ENCODE data around the gene GJA3. TPM values are rescaled to one million over a fixed set of nuclear protein-coding genes. Genes with fewer than 3 reads are reported as not detected.

GJA3 gene
- total RNA-seq, 2 donors from 2014 or later = 0.59 to 5.2 TPM

GRCh38 chr13:20142023-20142926, 18.6 kb downstream of the GJA3 start:
- 37% methylated on average over 56 of the region's 84 CpGs for WGBS
- peaks cover 11% of the 10 kb centered on the region for H3K27me3 ChIP-seq (replicated peaks; ENCODE audit: insufficient read depth)
- TF ChIP-seq POLR2AphosphoS5 (IDR thresholded peaks at IDR 0.05) = no peak
- no peak for TF ChIP-seq CTCF (IDR thresholded peaks at IDR 0.05)
- DNase-seq (ENCODE audit: low spot score) = no peak
- no peaks in the 10 kb centered on the region for H3K4me1 ChIP-seq (replicated peaks)
- no peak overlapping the region for H3K4me3 ChIP-seq
- H3K36me3 ChIP-seq = no peaks in the 10 kb centered on the region
- intact Hi-C loops (cut with DNase I) = no loop called here
- no peaks in the 10 kb centered on the region for H3K9me3 ChIP-seq
- no peak overlapping the region for H3K27ac ChIP-seq

GRCh38 chr13:20141238-20142022, 19.4 kb downstream of the GJA3 start:
- H3K4me1 ChIP-seq (replicated peaks) = no peaks in the 10 kb centered on the region
- no peaks in the 10 kb centered on the region for H3K36me3 ChIP-seq
- DNase-seq (ENCODE audit: low spot score) = no peak
- no peak for TF ChIP-seq POLR2A (IDR thresholded peaks at IDR 0.05)
- TF ChIP-seq CTCF (IDR thresholded peaks at IDR 0.05) = no peak
- no peak for TF ChIP-seq POLR2AphosphoS5 (IDR thresholded peaks at IDR 0.05)
- peaks cover 16% of the 10 kb centered on the region for H3K27me3 ChIP-seq (replicated peaks; ENCODE audit: insufficient read depth)
- H3K4me3 ChIP-seq = no peak overlapping the region
- H3K9me3 ChIP-seq = no peaks in the 10 kb centered on the region
- H3K27ac ChIP-seq = no peak overlapping the region
- WGBS = 73% methylated on average over 14 of the region's 14 CpGs
- intact Hi-C loops (cut with DNase I) = no loop called here

DNA sequence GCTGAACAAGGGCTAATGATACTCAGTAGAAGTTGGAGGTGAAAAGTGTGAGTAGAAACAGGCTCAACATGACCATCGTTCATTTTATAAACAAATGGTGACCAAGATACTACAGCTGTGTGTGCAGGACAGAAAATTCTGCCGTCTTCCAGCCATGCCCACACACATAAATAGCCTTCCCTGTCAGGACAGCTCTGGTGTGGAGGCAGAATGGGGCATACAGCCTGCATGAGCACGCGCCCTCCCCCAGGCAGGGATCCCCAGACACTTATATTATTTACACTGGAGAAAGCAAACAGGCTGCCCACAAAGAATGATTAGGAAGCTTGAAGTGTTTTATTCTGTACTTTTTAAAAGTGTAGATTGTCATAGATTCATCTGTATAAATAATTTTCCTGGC, 20.4 kb downstream of the GJA3 start:
- Histone ChIP-seq H3K27ac (no peak overlapping the region), H3K36me3 (no peaks in the 10 kb centered on the region), H3K4me1 (replicated peaks) (no peaks in the 10 kb centered on the region), H3K27me3 (replicated peaks; ENCODE audit: insufficient read depth) (peaks cover 17% of the 10 kb centered on the region), H3K4me3 (no peak overlapping the region), H3K9me3 (no peaks in the 10 kb centered on the region)
- intact Hi-C loops (cut with DNase I) = no loop called here
- DNase-seq (ENCODE audit: low spot score) = no peak
- 37% methylated on average over 4 of the region's 4 CpGs for WGBS
- TF ChIP-seq POLR2A (IDR thresholded peaks at IDR 0.05) = no peak

GRCh38 chr13:20137875-20138274, 23.0 kb downstream of the GJA3 start:
- DNase-seq (ENCODE audit: low spot score) = no peak
- Histone ChIP-seq H3K27ac (no peak overlapping the region), H3K4me1 (replicated peaks) (no peaks in the 10 kb centered on the region), H3K4me3 (no peak overlapping the region), H3K9me3 (no peaks in the 10 kb centered on the region), H3K27me3 (replicated peaks; ENCODE audit: insufficient read depth) (peaks cover 14% of the 10 kb centered on the region), H3K36me3 (no peaks in the 10 kb centered on the region)
- 52% methylated on average over 2 of the region's 2 CpGs for WGBS
- intact Hi-C loops (cut with DNase I) = no loop called here
- TF ChIP-seq CTCF (IDR thresholded peaks at IDR 0.05) (no peak), POLR2A (IDR thresholded peaks at IDR 0.05) (no peak)

DNA sequence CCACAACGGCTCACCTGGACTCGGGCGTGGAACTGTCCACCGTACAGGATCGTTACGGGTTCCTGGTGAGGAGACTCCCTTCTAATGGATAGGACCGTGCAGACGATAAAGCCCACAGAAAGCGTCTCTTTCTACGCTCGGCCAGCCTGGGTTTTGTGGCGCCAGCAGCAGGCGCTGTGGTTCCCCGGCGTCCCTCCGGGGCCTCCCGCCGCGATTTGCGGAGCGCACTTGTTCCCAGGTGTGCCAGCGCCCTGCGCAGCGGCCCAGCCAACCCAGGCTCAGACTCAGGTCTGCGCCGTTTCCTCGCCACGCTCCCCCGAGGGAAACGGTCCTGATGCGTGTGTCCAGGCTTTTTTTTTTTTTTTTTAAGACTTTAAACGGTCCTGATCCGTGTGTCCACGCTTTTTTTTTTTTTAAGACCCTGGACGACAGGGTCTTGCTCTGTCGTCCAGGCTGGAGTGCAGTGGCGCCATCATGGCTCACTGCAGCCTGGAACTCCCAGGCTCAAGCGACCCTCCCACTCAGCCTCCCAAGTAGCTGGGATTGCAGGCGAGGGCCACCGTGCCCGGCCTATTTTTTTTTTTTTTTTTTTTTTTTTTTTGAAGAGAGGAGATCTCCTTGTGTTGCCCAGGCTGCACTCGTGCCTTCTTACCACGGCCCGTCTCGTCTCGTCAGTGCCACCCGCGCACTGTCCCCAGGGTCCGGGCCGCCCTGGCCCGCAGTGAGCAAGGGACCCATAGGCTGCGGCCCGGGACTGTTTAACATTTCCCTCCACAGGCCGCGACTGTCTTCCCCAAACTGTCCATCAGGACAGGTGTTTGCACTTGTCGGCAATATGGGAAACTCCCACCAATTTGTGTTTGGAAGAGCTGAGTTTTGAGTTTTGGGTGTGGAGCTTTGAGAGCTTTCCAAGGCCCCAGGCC, 23.8 kb downstream of the GJA3 start:
- H3K4me1 ChIP-seq (replicated peaks) = no peaks in the 10 kb centered on the region
- H3K27me3 ChIP-seq (replicated peaks; ENCODE audit: insufficient read depth) = peaks cover 7% of the 10 kb centered on the region
- H3K27ac ChIP-seq = no peak overlapping the region
- H3K36me3 ChIP-seq = no peaks in the 10 kb centered on the region
- intact Hi-C loops (cut with DNase I) = no loop called here
- H3K9me3 ChIP-seq = no peaks in the 10 kb centered on the region
- TF ChIP-seq POLR2AphosphoS5 (IDR thresholded peaks at IDR 0.05) (no peak), POLR2A (IDR thresholded peaks at IDR 0.05) (no peak), CTCF (IDR thresholded peaks at IDR 0.05) (peak in 1 of 4 experiments; percentile 6)
- WGBS = 33% methylated on average over 49 of the region's 56 CpGs
- no peak for DNase-seq (ENCODE audit: low spot score)
- no peak overlapping the region for H3K4me3 ChIP-seq
